Endothelial cell (in vitro differentiated cells): Measurements from ENCODE around the gene ZNF652. TPM values are rescaled to one million over a fixed set of nuclear protein-coding genes. Genes with fewer than 3 reads are reported as not detected.

Experiments
- DNase-seq: peaks from one replicate; pipeline ENCODE4 v3.0.0; 2021; ENCODE audit warnings: low spot score
- H3K27ac Mint-ChIP-seq: one replicate; pipeline ENCODE4 v1.8.0; 2021; ENCODE audit warnings: mixed read lengths, inconsistent platforms; ENCODE audit not compliant: unreplicated experiment
- H3K27me3 Mint-ChIP-seq: one replicate; pipeline ENCODE4 v1.8.0; 2021; ENCODE audit warnings: mild to moderate bottlenecking, moderate library complexity, mixed read lengths, inconsistent platforms; ENCODE audit not compliant: unreplicated experiment
- H3K36me3 Mint-ChIP-seq: one replicate; pipeline ENCODE4 v1.8.0; 2021; ENCODE audit warnings: mild to moderate bottlenecking, low read depth, mixed read lengths, inconsistent platforms; ENCODE audit not compliant: unreplicated experiment
- H3K4me1 Mint-ChIP-seq: one replicate; pipeline ENCODE4 v1.8.0; 2021; ENCODE audit warnings: mild to moderate bottlenecking, mixed read lengths, inconsistent platforms; ENCODE audit not compliant: unreplicated experiment
- H3K4me3 Mint-ChIP-seq: one replicate; pipeline ENCODE4 v1.8.0; 2021; ENCODE audit warnings: mild to moderate bottlenecking, mixed read lengths, inconsistent platforms; ENCODE audit not compliant: unreplicated experiment
- H3K9me3 Mint-ChIP-seq: one replicate; pipeline ENCODE4 v1.8.0; 2021; ENCODE audit warnings: mixed read lengths, inconsistent platforms; ENCODE audit not compliant: unreplicated experiment
- total RNA-seq: library from RNA; stranded (reverse); fragmentation: NEBNext Ultra II Directional; extraction: Animal tissue kit (Norgen Biotek cat#: 25700); gene quantifications from one replicate; pipeline ENCODE4 v1.2.1, GENCODE V29; 2021; ENCODE audit not compliant: unreplicated experiment
- TF ChIP-seq, protein P1 (sequence below): fragments of 200-600 bp; sonication (generic); IDR thresholded peaks from one replicate; pipeline ENCODE4 v1.5.0; 2021; ENCODE audit warnings: antibody characterized with exemption; ENCODE audit not compliant: unreplicated experiment

Gene ZNF652
- total RNA-seq, 1 donor from 2014 or later: 36.0 TPM

DNA sequence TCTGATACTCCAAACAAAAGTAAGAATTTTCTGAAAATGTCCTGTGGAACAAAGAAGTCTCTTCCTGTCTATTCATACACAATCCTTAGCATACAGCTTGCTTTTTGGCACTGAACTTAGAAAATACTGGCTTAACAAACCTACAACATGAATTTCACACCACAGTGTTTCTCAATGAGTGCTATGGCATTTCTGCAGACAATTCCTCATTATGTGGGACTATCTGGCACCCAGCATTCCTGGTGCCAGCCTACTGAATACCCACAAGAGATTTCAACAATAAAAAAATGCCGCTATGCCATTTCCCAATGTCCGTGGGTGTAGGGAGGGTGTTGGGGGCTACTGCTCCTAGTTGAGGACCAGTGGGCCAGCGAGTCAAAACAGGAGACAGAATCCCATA is 62.1 kb downstream of the ZNF652 start:
- Mint-ChIP-seq H3K36me3 (no peaks in the 10 kb centered on the region), H3K27ac (no peak overlapping the region), H3K4me3 (no peak overlapping the region), H3K9me3 (no peaks in the 10 kb centered on the region), H3K4me1 (no peaks in the 10 kb centered on the region), H3K27me3 (no peaks in the 10 kb centered on the region)
- TF ChIP-seq, protein P1, sequence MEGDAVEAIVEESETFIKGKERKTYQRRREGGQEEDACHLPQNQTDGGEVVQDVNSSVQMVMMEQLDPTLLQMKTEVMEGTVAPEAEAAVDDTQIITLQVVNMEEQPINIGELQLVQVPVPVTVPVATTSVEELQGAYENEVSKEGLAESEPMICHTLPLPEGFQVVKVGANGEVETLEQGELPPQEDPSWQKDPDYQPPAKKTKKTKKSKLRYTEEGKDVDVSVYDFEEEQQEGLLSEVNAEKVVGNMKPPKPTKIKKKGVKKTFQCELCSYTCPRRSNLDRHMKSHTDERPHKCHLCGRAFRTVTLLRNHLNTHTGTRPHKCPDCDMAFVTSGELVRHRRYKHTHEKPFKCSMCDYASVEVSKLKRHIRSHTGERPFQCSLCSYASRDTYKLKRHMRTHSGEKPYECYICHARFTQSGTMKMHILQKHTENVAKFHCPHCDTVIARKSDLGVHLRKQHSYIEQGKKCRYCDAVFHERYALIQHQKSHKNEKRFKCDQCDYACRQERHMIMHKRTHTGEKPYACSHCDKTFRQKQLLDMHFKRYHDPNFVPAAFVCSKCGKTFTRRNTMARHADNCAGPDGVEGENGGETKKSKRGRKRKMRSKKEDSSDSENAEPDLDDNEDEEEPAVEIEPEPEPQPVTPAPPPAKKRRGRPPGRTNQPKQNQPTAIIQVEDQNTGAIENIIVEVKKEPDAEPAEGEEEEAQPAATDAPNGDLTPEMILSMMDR: no peak
- DNase-seq: no peak

DNA sequence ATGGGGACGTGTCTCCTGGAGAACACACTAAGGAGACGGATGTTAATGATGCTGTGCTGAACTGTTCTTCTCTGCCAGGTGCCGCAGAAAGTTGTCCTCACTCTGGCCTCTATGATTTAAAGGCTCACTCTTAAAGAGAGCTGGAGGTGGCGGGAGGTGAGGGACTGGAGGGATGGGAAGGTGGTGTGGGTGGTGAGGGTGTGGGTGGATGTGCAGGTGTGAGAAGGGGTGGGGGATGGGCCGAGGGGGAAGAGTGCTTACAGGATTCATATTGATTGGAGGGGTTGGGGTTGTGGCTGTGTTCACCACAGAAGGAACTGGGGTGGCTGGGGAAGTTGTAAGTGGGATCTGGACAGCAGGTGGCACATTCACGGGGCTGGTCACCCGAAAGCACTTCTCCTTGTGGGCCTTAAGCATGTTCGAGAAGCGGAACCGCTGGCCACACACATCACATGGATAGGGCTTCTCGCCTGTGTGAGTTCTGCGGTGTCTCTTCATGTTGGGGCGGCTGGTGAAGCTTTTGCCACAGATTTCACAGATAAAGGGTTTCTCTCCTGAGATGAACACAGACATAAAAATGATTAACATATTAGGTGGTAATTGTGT is 63.6 kb downstream of the ZNF652 start:
- Mint-ChIP-seq H3K36me3 (no peaks in the 10 kb centered on the region), H3K27ac (no peak overlapping the region)

DNA sequence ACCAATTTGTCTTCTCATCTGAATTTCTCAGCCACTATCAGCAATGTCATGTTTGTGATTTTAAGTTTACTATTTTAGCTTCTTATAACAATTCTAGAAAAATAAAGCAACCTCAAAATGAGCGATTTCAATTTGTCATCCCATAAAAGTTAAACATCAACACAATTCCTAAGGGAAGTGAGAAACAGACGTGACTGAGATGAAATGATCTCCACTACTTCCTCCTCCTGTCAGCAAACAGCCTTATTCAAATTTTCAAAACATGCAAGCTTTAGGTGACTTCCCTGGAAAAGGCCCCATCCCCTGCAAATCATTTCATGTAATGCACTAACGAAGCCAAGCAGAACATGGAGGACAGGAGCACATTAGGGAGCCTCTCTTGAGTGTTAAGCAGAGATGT is 64.9 kb downstream of the ZNF652 start:
- TF ChIP-seq, protein P1: no peak
- Mint-ChIP-seq H3K4me1 (no peaks in the 10 kb centered on the region), H3K4me3 (no peak overlapping the region), H3K27me3 (no peaks in the 10 kb centered on the region), H3K36me3 (no peaks in the 10 kb centered on the region), H3K9me3 (no peaks in the 10 kb centered on the region), H3K27ac (no peak overlapping the region)
- no peak for DNase-seq

More for the DNA sequence above, 63.6 kb downstream of the ZNF652 start:
- no peak for DNase-seq
- Mint-ChIP-seq H3K9me3 (no peaks in the 10 kb centered on the region), H3K4me3 (no peak overlapping the region), H3K27me3 (no peaks in the 10 kb centered on the region), H3K4me1 (no peaks in the 10 kb centered on the region)
- TF ChIP-seq, protein P1: no peak

DNA sequence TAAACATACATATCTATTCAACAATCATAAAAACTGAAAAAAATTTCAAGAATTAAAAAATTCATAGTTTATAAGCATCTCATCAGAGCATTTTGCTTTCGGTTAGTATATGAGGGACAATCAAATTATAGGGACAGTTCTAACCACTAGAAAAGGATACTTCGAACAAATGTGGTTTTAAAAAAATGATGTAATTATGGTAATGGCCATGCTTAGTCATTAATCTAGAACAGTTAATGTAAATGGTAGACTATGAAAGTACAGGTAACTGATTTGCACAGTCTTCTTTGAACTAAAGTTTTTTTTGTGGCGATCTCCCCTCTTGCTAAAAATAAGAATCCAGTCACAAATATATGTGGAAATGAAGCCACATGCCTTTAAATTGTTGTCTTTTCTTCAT is 67.9 kb downstream of the ZNF652 start:
- TF ChIP-seq, protein P1: no peak
- H3K27me3 Mint-ChIP-seq: no peaks in the 10 kb centered on the region
- DNase-seq: no peak
- H3K36me3 Mint-ChIP-seq: no peaks in the 10 kb centered on the region
- H3K27ac Mint-ChIP-seq: no peak overlapping the region
- no peaks in the 10 kb centered on the region for H3K9me3 Mint-ChIP-seq
- no peak overlapping the region for H3K4me3 Mint-ChIP-seq
- peaks cover 4% of the 10 kb centered on the region for H3K4me1 Mint-ChIP-seq

DNA sequence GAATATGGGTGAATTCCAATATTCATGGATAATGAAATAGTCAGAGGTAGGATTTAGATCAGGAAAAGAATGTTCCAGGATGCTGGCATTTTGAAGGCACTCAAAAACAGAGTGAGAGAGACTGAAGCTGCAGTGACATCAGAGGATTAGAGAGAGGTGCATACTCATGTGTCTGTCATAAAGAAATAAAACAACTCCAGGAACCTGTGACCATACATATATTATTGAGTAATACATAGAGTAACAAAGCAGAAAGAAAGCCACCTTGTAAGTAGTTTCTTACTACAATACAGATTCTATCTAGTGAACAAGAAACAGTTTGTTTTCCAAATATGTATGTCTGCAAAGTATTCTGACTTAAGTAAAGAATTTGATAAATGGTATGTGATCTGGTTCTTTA is 69.1 kb downstream of the ZNF652 start:
- Mint-ChIP-seq H3K36me3 (no peaks in the 10 kb centered on the region), H3K27me3 (no peaks in the 10 kb centered on the region), H3K4me1 (peaks cover 4% of the 10 kb centered on the region), H3K4me3 (no peak overlapping the region), H3K9me3 (no peaks in the 10 kb centered on the region), H3K27ac (no peak overlapping the region)
- TF ChIP-seq, protein P1: no peak
- DNase-seq: no peak
